Islet precursor cell (in vitro differentiated cells): ENCODE results near the gene LYST.
"Not testable (repeated sequence)": the region's sequence is repeated elsewhere in the genome, so short reads cannot be mapped to it uniquely, and the experiment has no call there.

Experiments used
- DNase-seq: peaks from one replicate; pipeline ENCODE4 v3.0.0-alpha.2; 2018

Gene LYST

DNA sequence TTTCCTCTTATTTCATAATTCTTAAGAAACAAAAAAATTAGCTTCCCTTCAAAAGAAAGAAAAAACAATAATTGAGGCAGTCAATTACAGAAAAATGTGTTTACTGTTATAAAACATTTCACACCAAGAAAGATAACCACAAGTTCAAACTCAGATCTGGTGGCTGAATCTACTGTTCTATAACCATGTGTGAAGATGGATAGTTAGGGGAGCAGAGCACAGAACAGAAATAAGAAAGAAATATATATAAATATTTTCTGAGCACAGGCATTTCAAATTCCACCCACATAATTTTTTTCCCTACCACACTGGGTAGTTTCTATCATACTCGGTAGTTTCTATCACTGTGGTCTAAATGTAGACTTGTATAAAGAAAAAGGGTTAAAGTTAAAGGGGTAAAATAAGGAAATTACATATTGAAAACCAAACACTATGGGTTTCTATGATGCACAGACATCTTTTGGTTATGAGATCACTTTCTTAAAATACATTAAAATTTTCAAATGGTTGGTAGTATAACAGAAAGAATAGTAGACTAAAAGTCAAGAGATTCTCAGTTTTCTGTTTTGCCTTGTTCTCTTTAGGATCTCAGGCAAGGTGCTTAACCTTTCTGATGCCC lies 10.8 kb downstream of the LYST start:
- DNase-seq = no peak

GRCh38 chr1:235854347-235854746 lies 12.4 kb downstream of the LYST start:
- no peak for DNase-seq

DNA sequence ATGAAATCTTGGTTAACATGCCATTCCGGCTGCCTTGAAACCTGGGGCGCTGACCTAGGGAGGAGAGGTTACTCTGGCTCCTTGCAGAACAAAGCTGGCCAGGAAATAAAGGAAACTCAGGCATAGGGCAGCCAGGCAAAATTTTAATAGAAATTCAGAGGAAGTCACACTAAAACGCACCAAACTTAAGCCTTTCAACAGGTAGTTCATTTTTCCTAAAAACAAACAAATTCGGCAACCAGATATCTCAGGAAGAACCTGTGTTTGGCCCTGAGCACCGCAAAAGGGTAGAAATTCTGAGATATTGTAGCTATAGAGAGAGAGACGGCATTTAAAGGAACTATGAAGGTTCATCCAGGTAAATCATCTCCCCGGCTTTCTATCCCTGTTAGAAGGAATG lies 13.1 kb downstream of the LYST start:
- DNase-seq = no peak

DNA sequence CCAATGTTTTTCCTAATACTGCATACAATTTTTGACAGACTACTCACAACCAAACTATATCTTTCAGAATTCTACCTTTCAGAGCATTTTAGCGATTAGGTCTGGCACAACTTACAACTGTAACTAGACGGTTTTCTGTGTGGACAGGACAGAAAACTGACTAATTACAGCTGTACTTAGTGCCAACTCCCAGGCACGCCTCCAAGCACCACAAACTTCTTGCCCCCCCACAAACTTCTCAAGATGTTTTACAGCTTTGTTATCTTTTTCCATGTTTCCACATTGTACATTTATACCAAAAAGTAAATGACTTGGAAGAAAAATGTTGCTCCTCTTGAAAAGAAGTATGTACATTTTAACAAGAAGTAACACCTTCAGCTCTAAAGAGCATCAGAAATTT lies 13.8 kb downstream of the LYST start:
- no peak for DNase-seq

DNA sequence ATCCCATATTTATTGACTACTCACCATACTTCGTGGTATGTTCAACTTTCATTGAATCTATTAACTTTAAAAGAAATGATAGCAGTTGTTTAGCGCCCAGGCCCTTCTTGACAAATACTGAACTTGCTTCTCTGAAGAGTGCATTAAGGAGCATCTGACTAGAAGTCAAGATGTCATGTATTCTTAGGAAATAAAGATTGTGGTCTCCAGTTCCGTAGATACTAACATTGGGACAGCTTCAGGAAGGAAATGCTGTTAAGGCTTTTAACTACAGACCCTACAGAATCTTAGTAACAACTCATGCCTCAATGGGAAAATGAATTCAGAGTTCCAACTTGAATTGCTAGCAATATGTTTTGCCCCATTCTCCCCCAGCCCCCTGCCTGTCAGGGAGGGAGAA lies 14.8 kb downstream of the LYST start:
- DNase-seq = no peak

DNA sequence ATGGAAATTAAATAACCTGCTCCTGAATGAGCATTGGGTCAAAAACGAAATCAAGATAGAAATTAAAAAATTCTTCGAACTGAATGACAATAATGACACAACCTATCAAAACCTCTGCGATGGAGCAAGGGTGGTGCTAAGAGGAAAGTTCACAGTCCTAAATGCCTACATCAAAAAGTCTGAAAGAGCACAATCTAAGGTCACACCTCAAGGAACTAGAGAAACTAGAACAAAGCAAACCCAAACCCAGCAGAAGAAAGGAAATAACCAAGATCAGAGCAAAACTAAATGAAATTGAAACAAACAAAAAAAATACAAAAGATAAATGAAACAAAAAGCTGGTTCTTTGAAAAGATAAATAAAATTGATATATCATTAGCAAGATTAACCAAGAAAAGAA lies 18.5 kb downstream of the LYST start:
- not testable (repeated sequence) for DNase-seq

DNA sequence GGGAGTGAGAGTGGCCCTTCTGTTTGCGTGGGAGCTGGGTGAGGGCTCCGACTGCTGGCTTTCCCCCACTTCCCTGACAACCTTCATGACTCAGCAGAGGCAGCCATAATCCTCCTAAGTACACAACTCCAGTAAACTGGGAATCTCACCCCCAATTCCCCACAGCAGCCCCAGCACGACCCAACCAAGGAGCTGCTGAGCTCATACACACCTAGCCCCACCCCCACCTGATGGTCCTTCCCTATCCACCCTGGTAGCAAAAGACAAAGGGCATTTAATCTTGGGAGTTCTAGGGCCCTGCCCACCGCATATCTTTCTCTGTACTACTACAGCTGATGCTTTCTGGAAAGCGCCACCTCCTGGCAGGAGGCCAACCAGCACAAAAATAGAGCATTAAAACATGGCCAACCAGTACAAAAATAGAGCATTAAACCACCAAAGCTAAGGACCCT lies 21.0 kb downstream of the LYST start:
- not testable (repeated sequence) for DNase-seq

DNA sequence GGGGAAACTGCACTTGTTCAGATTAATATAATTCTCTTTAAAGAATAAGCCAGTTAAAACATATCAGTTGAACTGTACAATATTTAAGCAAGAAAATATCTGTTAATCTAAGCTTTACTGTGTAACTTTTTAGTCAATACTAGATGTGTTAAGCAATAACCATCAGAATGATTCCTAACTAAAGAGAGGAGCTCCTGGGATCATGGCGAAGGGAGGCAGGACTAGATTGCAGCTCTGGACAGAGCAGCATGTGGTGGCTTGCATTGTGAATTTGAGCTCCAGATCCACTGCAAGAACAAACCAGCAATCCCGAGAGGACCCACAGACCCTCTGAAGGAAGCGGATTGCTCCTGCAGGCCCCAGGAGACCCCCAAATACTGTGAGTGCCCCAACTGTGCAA lies 21.9 kb downstream of the LYST start:
- no peak for DNase-seq

DNA sequence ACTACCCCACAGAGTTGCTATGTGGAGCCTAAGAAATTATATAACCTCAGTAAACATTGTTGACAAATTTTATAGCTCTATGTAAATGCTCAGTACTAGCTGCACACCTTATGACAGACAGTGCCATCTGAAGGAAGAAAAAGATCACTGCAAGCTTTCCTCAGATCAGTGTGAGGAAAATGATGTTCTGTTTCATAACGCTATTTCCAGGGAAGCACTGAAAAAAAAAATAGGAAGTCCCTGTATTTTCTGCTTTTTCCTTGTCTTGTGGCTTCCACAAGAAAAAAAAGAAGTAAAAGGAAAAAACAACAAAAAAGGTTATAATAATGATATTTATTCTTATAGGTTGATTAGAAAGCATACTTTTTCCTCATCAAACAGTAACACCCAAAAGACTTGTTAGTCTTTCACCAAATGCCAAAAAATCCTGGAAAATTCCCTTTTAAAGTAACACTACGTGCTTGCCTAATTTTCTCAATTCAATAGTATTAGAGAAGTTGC lies 23.2 kb downstream of the LYST start:
- no peak for DNase-seq

DNA sequence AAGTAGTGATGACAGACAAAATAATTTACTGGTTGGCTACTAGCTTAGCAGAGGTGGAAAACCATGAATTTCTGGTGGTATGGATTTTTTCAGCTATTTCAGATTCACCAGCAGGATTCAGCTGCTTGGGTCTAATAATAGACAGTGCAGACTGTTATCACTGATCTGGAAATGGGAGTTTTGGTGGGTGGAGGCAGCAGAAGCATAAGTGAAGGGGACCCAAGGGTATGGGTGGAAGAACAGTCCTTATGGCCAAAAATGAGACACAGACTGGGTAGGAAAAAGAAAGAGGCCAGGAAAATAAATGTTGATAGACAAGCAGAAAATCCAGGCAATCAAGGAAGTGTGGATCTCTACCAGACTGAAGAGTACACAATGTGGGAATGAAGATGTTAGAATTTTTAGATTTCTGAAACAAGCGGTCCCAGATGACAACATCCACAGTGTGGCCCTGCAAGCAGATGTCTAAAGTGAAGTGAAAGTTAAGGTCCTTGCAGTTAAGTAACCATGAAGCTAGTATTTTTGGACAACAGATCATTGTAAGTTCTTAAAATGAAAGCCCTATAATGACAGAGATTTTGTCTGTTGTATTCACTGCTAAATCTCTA lies 24.7 kb downstream of the LYST start:
- DNase-seq = no peak

DNA sequence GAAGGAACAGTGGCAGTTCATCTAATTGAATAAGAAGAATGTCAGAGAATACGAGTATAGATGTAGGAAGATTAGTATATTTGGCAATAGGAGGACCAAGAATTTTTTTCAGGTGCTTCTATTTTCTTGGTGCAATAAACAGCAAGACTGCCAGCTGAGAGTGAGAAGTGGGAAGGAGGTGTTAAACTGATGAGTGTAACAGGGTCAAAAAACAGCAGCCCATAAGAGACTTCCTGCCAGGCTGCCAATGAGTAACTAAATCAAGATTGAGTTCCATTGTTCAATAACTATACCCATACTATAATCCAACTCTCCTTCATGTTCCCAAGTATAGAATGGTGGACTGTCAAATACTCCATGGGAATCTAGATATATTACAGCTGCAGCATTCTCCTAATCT lies 28.7 kb downstream of the LYST start:
- no peak for DNase-seq

GRCh38 chr1:235835226-235835625 lies 31.5 kb downstream of the LYST start:
- DNase-seq = no peak

DNA sequence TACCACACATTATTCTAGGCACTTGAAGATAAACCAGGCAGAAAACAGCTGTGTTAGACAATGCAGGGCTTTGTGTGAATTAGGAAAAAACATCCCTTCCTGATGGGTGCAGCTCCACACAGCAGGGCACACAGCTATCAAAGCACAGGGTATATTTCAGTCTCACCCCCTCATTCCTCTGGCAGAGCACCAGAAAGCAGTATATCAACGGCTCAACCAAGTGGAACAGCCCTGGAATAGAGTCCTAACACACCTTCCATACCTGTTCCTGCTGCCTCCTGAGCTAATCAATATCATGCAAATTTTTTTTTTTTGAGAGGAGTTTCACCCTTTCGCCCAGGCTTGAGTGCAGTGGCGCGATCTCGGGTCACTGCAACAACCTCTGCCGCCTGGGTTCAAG lies 32.1 kb downstream of the LYST start:
- DNase-seq = no peak

DNA sequence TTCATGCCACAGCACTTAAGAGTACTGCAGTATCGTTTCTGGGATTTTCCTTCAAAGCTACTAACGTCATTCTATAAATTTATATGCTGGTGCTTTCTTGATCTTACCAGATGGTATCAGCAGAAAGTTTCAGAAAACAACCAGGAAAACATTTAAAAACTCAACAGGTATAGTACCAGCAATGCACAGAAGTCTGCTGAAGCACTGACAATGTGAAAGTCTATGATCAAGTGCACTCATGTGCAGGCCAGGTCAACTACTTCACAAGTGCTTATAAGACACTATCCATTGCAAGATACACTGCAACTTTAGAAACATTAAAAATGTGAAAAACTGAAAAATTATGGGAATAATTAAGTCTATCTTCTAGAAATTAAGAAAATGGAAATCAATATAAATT lies 34.7 kb downstream of the LYST start:
- no peak for DNase-seq

- no peak for DNase-seq
Measured at GRCh38 chr1:235831148-235831547, 35.6 kb downstream of the LYST start.

DNA sequence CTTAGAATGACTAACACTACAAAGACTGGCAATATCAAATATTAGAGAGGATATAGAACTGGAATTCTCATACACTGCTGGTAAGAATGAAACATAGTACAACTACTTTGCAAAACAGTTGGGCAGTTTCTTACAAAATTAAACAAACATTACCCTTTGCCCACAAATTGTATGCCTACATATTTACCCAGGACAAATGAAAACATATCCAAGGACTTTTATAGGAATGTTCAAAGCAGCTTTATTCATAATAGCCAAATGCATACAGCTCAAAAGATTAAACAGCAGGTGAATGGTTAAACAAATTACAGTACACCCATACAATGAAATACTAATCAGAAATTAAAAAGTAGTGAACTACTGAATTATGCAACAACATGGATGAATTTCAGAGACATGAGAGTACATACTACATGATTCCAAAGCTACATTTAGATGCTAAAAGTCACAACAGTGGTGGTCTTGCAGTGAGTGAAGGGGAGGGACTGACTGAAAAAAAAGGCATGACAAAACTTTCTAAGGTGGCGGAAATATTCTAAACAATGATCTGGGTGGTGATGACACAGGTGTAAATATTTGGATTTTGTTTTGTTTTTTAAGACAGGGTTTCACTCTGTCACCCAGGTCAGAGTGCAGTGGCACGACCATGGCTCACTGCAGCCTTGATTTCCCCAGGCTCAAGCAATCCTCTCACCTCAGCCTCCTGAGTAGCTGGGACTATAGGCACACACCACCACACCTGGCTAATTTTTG lies 40.4 kb downstream of the LYST start:
- DNase-seq = no peak

DNA sequence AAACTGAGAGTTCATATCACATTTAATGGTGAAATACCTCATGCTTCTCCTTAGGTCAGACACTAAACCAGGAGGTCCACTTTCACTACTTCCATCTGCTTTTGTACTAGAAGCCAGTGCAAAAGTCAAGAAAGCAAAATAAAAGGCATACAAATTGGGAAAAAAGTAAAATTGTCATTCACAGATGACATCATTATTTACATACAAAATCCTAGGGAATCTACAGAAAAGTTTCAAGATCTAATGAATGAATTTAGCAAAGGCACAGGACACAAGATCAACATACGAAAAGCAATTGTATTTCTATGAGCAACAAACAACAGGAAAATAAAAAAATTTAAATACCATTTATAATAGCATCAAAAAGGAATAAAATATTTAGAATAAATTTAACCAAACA lies 41.5 kb downstream of the LYST start:
- DNase-seq = no peak

DNA sequence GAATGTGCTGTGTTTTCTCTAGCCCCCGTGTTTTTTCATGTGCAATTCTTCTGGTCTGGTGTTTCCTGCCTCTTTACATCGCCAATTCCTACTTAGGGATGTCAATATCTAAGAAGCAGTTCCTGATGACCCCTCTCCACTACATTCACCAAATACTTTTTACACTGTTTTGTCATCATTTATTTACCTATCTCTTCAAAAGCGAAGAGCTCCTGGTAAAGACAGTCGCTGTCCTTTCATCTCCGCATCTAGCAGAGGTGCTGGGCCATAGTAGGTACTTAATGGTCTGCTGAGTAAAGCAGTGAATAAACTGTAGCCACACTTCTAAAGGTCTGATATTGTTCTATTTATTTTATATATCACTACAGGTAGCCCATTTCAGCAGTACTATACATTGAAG lies 43.0 kb downstream of the LYST start:
- no peak for DNase-seq

DNA sequence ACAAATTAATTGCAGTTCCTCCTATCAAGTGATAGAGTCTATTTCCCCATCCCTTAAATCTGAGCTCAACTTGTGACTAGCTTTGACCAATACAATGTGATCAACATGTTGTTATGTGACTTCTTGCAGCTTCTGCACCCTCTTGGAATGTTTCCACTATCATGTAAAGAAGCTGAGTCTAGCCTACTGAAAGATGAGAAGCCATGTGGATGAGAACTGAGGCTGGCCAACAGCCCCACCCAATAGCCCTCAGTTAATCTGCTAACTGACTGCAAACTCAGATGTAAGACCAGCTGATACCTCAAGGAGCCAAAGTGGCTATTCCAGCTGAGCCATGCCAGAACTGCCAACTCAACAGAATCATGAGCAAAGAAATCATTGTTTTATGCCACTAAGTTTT lies 44.0 kb downstream of the LYST start:
- no peak for DNase-seq

- DNase-seq = no peak
Measured at GRCh38 chr1:235821361-235821981, 45.2 kb downstream of the LYST start.

GRCh38 chr1:235820061-235820460 lies 46.6 kb downstream of the LYST start:
- DNase-seq = no peak

- DNase-seq = no peak
Measured at GRCh38 chr1:235818632-235819136, 48.0 kb downstream of the LYST start.

DNA sequence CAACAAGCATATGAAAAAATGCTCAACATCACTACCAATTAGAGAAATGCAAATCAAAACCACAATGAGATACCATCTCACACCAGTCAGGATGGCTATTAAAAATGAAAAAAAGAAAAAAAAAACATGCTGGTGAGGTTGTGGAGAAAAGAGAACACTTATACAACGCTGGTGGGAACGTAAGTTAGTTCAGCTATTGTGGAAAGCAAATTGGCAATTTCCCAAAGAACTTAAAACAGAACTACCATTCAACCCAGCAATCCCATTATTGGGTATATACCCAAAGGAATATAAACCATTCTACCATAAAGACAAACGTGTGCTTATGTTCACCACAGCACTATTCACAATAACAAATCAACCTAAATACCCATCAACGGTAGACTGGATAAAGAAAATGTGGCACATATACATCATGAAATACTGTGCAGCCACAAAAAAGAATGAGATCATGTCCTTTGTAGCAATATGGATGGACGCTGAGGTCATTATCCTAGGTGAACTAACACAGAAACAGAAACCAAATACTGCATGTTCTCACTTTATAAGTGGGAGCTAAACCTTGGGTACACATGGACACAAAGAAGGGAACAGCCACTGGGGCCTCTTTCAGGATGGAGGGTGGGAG lies 49.5 kb downstream of the LYST start:
- no peak for DNase-seq
